ENCODE data around the gene CAMK4. TPM values are rescaled to one million over a fixed set of nuclear protein-coding genes. Genes with fewer than 3 reads are reported as not detected.

The CAMK4 gene
- total and polyA plus RNA-seq, 2 of the 8 experiments (the other 6 are each of a cell fraction or from before 2014, with no cell fraction given) = 1.8 to 8.3 TPM

- FAIRE-seq = no peak
- H3K4ac ChIP-seq (replicated peaks; ENCODE audit: insufficient read length, low read depth, low read length) = no peak overlapping the region
- H3K4me2 ChIP-seq (ENCODE audit: insufficient read depth in 1 of 2, low read depth in 2 of 2, low read length in 2 of 2) = no peak overlapping the region
- no peak overlapping the region for H2BK120ac ChIP-seq (replicated peaks; ENCODE audit: low read depth, low read length)
- H3K79me1 ChIP-seq (ENCODE audit: low read depth, low read length) = no peaks in the 10 kb centered on the region
- CTCF ChIA-PET (ENCODE audit: partially characterized antibody) = interaction anchor here (0.7 kb wide), 1 partner anchor 98 kb away, joined by 3 read pairs; no protein-coding TSS in a partner anchor
- WGBS, 2 experiments (ENCODE audit: extremely low coverage in 1 of 2, insufficient coverage in 1 of 2, insufficient read length in 1 of 2, insufficient replicate concordance in 2 of 2, low coverage in 1 of 2, low lambda C conversion rate in 2 of 2, missing lambda C conversion rate in 1 of 2) = 89% methylated on average over 4 of the region's 4 CpGs; no CpG with 5 or more reads in 1 of the 2 experiments
- POLR2A ChIA-PET (ENCODE audit: partially characterized antibody) = no interaction called here
- no peak overlapping the region for H3K4me3 ChIP-seq (ENCODE audit: extremely low read depth in 1 of 4, insufficient read depth in 2 of 4, low read depth in 3 of 4, low read length in 4 of 4)
- no peak overlapping the region for H3K18ac ChIP-seq (ENCODE audit: extremely low read depth, low read length)
- H3K4me1 ChIP-seq (replicated peaks in 1 of 4; ENCODE audit: control insufficient read depth in 3 of 4, insufficient read depth in 4 of 4, low read length in 3 of 4) = peaks cover 0 to 3% (median 0%) of the 10 kb centered on the region in 4 experiments; a peak in 3 of 7 replicates
- no peaks in the 10 kb centered on the region for H3K9me3 ChIP-seq (ENCODE audit: insufficient read depth in 2 of 2, low read depth in 1 of 2, low read length in 1 of 2)
- H3K56ac ChIP-seq (replicated peaks; ENCODE audit: insufficient read length, low read depth, low read length) = no peak overlapping the region
- H4K5ac ChIP-seq (ENCODE audit: insufficient read length, low read depth, low read length) = no peak overlapping the region
- no peak overlapping the region for H2AFZ ChIP-seq (ENCODE audit: low read length)
- no peaks in the 10 kb centered on the region for H3K27me3 ChIP-seq (replicated peaks in 1 of 4; ENCODE audit: control insufficient read depth in 3 of 4, extremely low read depth in 1 of 4, insufficient read depth in 3 of 4, low read length in 3 of 4)
- no peak overlapping the region for H2BK15ac ChIP-seq (ENCODE audit: low read length)
- H3K9ac ChIP-seq (replicated peaks in 1 of 4; ENCODE audit: extremely low read depth in 1 of 4, low read depth in 3 of 4, low read length in 3 of 4) = no peak overlapping the region
- H3K36me3 ChIP-seq (ENCODE audit: control insufficient read depth in 2 of 4, insufficient read depth in 4 of 4, low read length in 3 of 4) = no peaks in the 10 kb centered on the region
- H4K8ac ChIP-seq (ENCODE audit: extremely low read depth, insufficient read depth, low read length) = no peak overlapping the region
- no peak for DNase-seq (ENCODE audit: low read depth in 1 of 2, low spot score in 2 of 2)
- no peak overlapping the region for H4K91ac ChIP-seq (replicated peaks; ENCODE audit: insufficient read length, low read length)
- no peaks in the 10 kb centered on the region for H3K79me2 ChIP-seq (ENCODE audit: control insufficient read depth in 1 of 2, insufficient read depth in 2 of 2, low read length in 2 of 2)
- H3K27ac ChIP-seq (ENCODE audit: low read depth, low read length) = no peak overlapping the region
- H2BK5ac ChIP-seq (ENCODE audit: low read depth, low read length) = no peak overlapping the region
- no peak overlapping the region for H2AK5ac ChIP-seq (ENCODE audit: low read depth, low read length)
- no peaks in the 10 kb centered on the region for H4K20me1 ChIP-seq (replicated peaks in 1 of 2; ENCODE audit: control insufficient read depth in 1 of 2, insufficient read depth in 2 of 2, low read length in 2 of 2)
- no peaks in the 10 kb centered on the region for H3K23me2 ChIP-seq (ENCODE audit: low read depth, low read length)
- H3K14ac ChIP-seq (ENCODE audit: insufficient read length) = no peak overlapping the region
- H2BK12ac ChIP-seq (ENCODE audit: low read depth, low read length) = no peak overlapping the region
- no peak overlapping the region for H2BK20ac ChIP-seq (ENCODE audit: low read length)
- no peak overlapping the region for H3K23ac ChIP-seq (ENCODE audit: insufficient read length)
- TF ChIP-seq TCF12 (IDR thresholded peaks at IDR 0.05; ENCODE audit: low read depth, low read length) = no peak
- no peak for TF ChIP-seq CTBP2 (IDR thresholded peaks at IDR 0.05; ENCODE audit: borderline replicate concordance, insufficient read depth, insufficient read length, low read length)
- no peak for TF ChIP-seq SP1 (IDR thresholded peaks at IDR 0.05; ENCODE audit: low read depth, low read length)
- TF ChIP-seq USF2 (IDR thresholded peaks at IDR 0.05; ENCODE audit: low read length) = no peak
- TF ChIP-seq BRCA1 (IDR thresholded peaks at IDR 0.05; ENCODE audit: low read depth, low read length) = no peak
- TF ChIP-seq KDM4A (IDR thresholded peaks at IDR 0.05; ENCODE audit: low read depth, low read length, severe bottlenecking) = no peak
- TF ChIP-seq SIRT6 (IDR thresholded peaks at IDR 0.05; ENCODE audit: low read length) = no peak
- TF ChIP-seq RXRA (IDR thresholded peaks at IDR 0.05; ENCODE audit: insufficient read depth, low read depth, low read length) = no peak
- no peak for TF ChIP-seq EZH2 (IDR thresholded peaks at IDR 0.05; ENCODE audit: low read depth, low read length, severe bottlenecking)
- TF ChIP-seq KDM1A (IDR thresholded peaks at IDR 0.05; ENCODE audit: borderline replicate concordance, low read length) = no peak
- no peak for TF ChIP-seq SP4 (IDR thresholded peaks at IDR 0.05; ENCODE audit: low read length)
Observed at GRCh38 chr5:111422747-111423720, 198.8 kb downstream of the CAMK4 start.

Measured in H1 (cell line).